ENCODE measurements around the gene SNCG. TPM values are rescaled to one million over a fixed set of nuclear protein-coding genes. Genes with fewer than 3 reads are reported as not detected.

SNCG gene
- total RNA-seq, 1 experiment from 2014 or later: not detected

- no peaks in the 10 kb centered on the region for H3K4me1 ChIP-seq (ENCODE audit: insufficient read depth, low read length, poor library complexity, severe bottlenecking)
- CTCF ChIA-PET: no interaction called here
- no TSS peak for BruUV-seq (replicated peaks)
- POLR2A ChIA-PET (ENCODE audit: low non-redundant PET): no interaction called here
- intact Hi-C loops (cut with micrococcal nuclease; ENCODE audit: unreplicated experiment): no loop called here
- H3K4me3 ChIP-seq (ENCODE audit: low read depth, low read length, poor library complexity, severe bottlenecking): no peak overlapping the region
- no peak for DNase-seq (ENCODE audit: low spot score)
- no peaks in the 10 kb centered on the region for H3K27me3 ChIP-seq (replicated peaks; ENCODE audit: insufficient read depth, low read depth, low read length, poor library complexity)
- H3K27ac ChIP-seq (ENCODE audit: low read depth, low read length, poor library complexity, severe bottlenecking): no peak overlapping the region
- no peak for TF ChIP-seq EZH2 (IDR thresholded peaks at IDR 0.05; ENCODE audit: borderline replicate concordance, low read depth, low read length, poor library complexity, severe bottlenecking)
- TF ChIP-seq, protein P1, sequence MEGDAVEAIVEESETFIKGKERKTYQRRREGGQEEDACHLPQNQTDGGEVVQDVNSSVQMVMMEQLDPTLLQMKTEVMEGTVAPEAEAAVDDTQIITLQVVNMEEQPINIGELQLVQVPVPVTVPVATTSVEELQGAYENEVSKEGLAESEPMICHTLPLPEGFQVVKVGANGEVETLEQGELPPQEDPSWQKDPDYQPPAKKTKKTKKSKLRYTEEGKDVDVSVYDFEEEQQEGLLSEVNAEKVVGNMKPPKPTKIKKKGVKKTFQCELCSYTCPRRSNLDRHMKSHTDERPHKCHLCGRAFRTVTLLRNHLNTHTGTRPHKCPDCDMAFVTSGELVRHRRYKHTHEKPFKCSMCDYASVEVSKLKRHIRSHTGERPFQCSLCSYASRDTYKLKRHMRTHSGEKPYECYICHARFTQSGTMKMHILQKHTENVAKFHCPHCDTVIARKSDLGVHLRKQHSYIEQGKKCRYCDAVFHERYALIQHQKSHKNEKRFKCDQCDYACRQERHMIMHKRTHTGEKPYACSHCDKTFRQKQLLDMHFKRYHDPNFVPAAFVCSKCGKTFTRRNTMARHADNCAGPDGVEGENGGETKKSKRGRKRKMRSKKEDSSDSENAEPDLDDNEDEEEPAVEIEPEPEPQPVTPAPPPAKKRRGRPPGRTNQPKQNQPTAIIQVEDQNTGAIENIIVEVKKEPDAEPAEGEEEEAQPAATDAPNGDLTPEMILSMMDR (conservative IDR thresholded peaks at IDR 0.05; ENCODE audit: low read depth, low read length): no peak
- no peaks in the 10 kb centered on the region for H3K9me3 ChIP-seq (ENCODE audit: low read depth, low read length, poor library complexity, severe bottlenecking)
- no peaks in the 10 kb centered on the region for H3K36me3 ChIP-seq (ENCODE audit: insufficient read depth, low read length, poor library complexity, severe bottlenecking)
Measured at GRCh38 chr10:86943316-86944030, 14.9 kb upstream of the SNCG start.

DNA sequence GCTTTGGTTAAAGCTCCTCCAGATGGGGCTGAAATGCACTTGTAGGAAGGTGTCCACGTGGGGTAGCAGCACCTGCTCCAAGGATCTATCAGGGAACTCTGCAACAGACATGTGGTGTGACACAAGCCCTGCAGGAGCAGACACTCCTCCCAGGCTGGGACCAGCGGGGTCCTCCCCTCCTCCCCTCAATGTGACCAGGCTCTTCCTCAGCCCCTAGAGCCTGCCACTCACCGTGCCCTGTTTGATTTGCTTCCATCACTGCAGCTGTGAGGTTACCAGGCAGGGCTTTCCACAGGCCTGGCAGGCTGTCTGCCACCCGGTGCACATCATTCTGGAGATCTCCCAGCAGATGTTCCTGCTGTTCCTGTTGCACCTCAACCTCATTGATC is 14.4 kb upstream of the SNCG start:
- H3K27me3 ChIP-seq (replicated peaks; ENCODE audit: insufficient read depth, low read depth, low read length, poor library complexity): no peaks in the 10 kb centered on the region
- DNase-seq (ENCODE audit: low spot score): no peak
- intact Hi-C loops (cut with micrococcal nuclease; ENCODE audit: unreplicated experiment): no loop called here
- no peaks in the 10 kb centered on the region for H3K9me3 ChIP-seq (ENCODE audit: low read depth, low read length, poor library complexity, severe bottlenecking)
- TF ChIP-seq, protein P1 (conservative IDR thresholded peaks at IDR 0.05; ENCODE audit: low read depth, low read length): no peak
- TF ChIP-seq EZH2 (IDR thresholded peaks at IDR 0.05; ENCODE audit: borderline replicate concordance, low read depth, low read length, poor library complexity, severe bottlenecking): no peak
- H3K4me3 ChIP-seq (ENCODE audit: low read depth, low read length, poor library complexity, severe bottlenecking): no peak overlapping the region
- BruUV-seq (replicated peaks): no TSS peak
- no peak overlapping the region for H3K27ac ChIP-seq (ENCODE audit: low read depth, low read length, poor library complexity, severe bottlenecking)
- POLR2A ChIA-PET (ENCODE audit: low non-redundant PET): no interaction called here
- H3K4me1 ChIP-seq (ENCODE audit: insufficient read depth, low read length, poor library complexity, severe bottlenecking): no peaks in the 10 kb centered on the region
- CTCF ChIA-PET: no interaction called here
- H3K36me3 ChIP-seq (ENCODE audit: insufficient read depth, low read length, poor library complexity, severe bottlenecking): no peaks in the 10 kb centered on the region

DNA sequence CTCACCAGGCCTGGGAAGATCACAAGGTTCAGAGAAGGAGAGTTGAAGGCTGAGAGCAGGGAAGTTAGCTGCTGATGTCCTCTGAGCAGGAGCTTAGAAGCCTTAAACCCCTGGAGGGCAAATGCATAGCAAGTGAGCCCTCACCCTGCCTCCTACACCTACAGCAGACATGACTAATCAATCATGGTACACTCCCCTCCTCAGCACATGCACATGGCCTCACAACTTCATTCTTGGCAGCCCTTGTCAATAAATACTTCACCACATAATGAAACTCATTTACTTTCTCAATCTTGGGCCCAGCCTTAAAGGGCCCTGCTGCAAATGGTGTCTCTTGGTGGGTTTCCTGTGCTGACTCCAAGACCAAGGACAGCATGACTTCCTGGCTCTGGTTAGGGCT is 13.9 kb upstream of the SNCG start:
- intact Hi-C loops (cut with micrococcal nuclease; ENCODE audit: unreplicated experiment): no loop called here
- CTCF ChIA-PET: no interaction called here
- no TSS peak for BruUV-seq (replicated peaks)
- no peaks in the 10 kb centered on the region for H3K27me3 ChIP-seq (replicated peaks; ENCODE audit: insufficient read depth, low read depth, low read length, poor library complexity)
- H3K36me3 ChIP-seq (ENCODE audit: insufficient read depth, low read length, poor library complexity, severe bottlenecking): no peaks in the 10 kb centered on the region
- no peak overlapping the region for H3K27ac ChIP-seq (ENCODE audit: low read depth, low read length, poor library complexity, severe bottlenecking)
- no peak for DNase-seq (ENCODE audit: low spot score)
- POLR2A ChIA-PET (ENCODE audit: low non-redundant PET): no interaction called here
- TF ChIP-seq EZH2 (IDR thresholded peaks at IDR 0.05; ENCODE audit: borderline replicate concordance, low read depth, low read length, poor library complexity, severe bottlenecking): no peak
- TF ChIP-seq, protein P1 (conservative IDR thresholded peaks at IDR 0.05; ENCODE audit: low read depth, low read length): no peak
- H3K4me1 ChIP-seq (ENCODE audit: insufficient read depth, low read length, poor library complexity, severe bottlenecking): no peaks in the 10 kb centered on the region
- H3K9me3 ChIP-seq (ENCODE audit: low read depth, low read length, poor library complexity, severe bottlenecking): no peaks in the 10 kb centered on the region
- no peak overlapping the region for H3K4me3 ChIP-seq (ENCODE audit: low read depth, low read length, poor library complexity, severe bottlenecking)

All from A673 (cell line).